Cardiac fibroblast (primary cell): Measurements from ENCODE around the gene ALDOB.

Source experiments
- DNase-seq, 2 donors: peaks; one replicate each; pipeline versions ENCODE4 v3.0.0 to v3.0.0-alpha.2; 2010; ENCODE audit warnings: low read depth in 2 of 2
- H3K4me3 ChIP-seq, 2 donors: replicated peaks in 1 of 2; 1 replicate in 1 of 2; 2 replicates in 1 of 2; pipeline ENCODE4 v1.5.1; 2011; ENCODE audit warnings: low read depth in 2 of 2, low read length in 2 of 2, mild to moderate bottlenecking in 2 of 2, moderate library complexity in 1 of 2
- CTCF ChIP-seq: IDR thresholded peaks from one replicate; pipeline ENCODE4 v1.5.1; 2011; ENCODE audit warnings: low read depth, mild to moderate bottlenecking, low read length, inconsistent platforms

ALDOB gene

GRCh38 chr9:101381833-101382342, 53.7 kb downstream of the ALDOB start:
- no peak for TF ChIP-seq CTCF
- no peak for DNase-seq
- no peak overlapping the region for H3K4me3 ChIP-seq

- no peak overlapping the region for H3K4me3 ChIP-seq
- DNase-seq, result no peak
- TF ChIP-seq CTCF, result no peak
These were observed 54.5 kb downstream of the ALDOB start for GRCh38 chr9:101381118-101381517.

- H3K4me3 ChIP-seq, result no peak overlapping the region
- no peak for DNase-seq
- no peak for TF ChIP-seq CTCF
These were observed 55.3 kb downstream of the ALDOB start for GRCh38 chr9:101380295-101380694.

GRCh38 chr9:101376111-101376848, 59.3 kb downstream of the ALDOB start:
- DNase-seq, result peak; percentile 69 to 71
- no peak for TF ChIP-seq CTCF

GRCh38 chr9:101375546-101375945, 60.0 kb downstream of the ALDOB start:
- no peak for DNase-seq
- H3K4me3 ChIP-seq, result no peak overlapping the region
- no peak for TF ChIP-seq CTCF

More at GRCh38 chr9:101376111-101376848, 59.3 kb downstream of the ALDOB start:
- H3K4me3 ChIP-seq, result no peak overlapping the region

- TF ChIP-seq CTCF, result no peak
- H3K4me3 ChIP-seq, result no peak overlapping the region
These were observed 63.1 kb downstream of the ALDOB start for GRCh38 chr9:101372327-101373118.

More at GRCh38 chr9:101372327-101373118, 63.1 kb downstream of the ALDOB start:
- DNase-seq, result no peak
